Measurements from ENCODE around the gene ROBO1.

- no peak for TF ChIP-seq POLR2A (IDR thresholded peaks at IDR 0.05)
- TF ChIP-seq CTCF (IDR thresholded peaks at IDR 0.05) = no peak
- no peak for TF ChIP-seq POLR2AphosphoS5 (IDR thresholded peaks at IDR 0.05)
These were observed 357.2 kb downstream of the ROBO1 start for GRCh38 chr3:79410617-79411016.
